Gastroesophageal sphincter (tissue), 4 donors: ENCODE measurements around the gene CAMKMT. TPM values are rescaled to one million over a fixed set of nuclear protein-coding genes. Genes with fewer than 3 reads are reported as not detected.

Experiments
- ATAC-seq: fragments of 150-250 bp; one replicate; pipeline ENCODE4 v1.9.1; 2016; ENCODE audit warnings: mild to moderate bottlenecking, moderate library complexity
- H3K27ac ChIP-seq, 4 donors: fragments of 200-600 bp; sonication (generic) in 3 of 4; 1 replicate in 3 of 4; 2 replicates in 1 of 4; pipeline ENCODE4 v1.5.1; 2016 to 2019
- H3K27me3 ChIP-seq: fragments of 200-600 bp; sonication (generic); one replicate; pipeline ENCODE4 v1.5.1; 2019
- H3K36me3 ChIP-seq, 2 donors: fragments of 200-600 bp; sonication (generic); one replicate each; pipeline ENCODE4 v1.5.1; 2019; ENCODE audit warnings: control low read depth in 1 of 2
- H3K4me1 ChIP-seq, 3 donors: fragments of 200-600 bp; sonication (generic); 1 replicate in 2 of 3; 2 replicates in 1 of 3; pipeline ENCODE4 v1.5.1; 2016 to 2019; ENCODE audit warnings: control low read depth in 2 of 3
- H3K4me3 ChIP-seq, 2 donors: fragments of 200-600 bp; sonication (generic); one replicate each; pipeline ENCODE4 v1.5.1; 2019; ENCODE audit warnings: mild to moderate bottlenecking in 1 of 2, moderate library complexity in 1 of 2
- H3K9me3 ChIP-seq, 3 donors: fragments of 200-600 bp; sonication (generic); one replicate each; pipeline ENCODE4 v1.5.1; 2017 to 2019; ENCODE audit warnings: control low read depth in 2 of 3
- EP300 ChIP-seq: sonication (generic); formaldehyde crosslinking; IDR thresholded peaks from one replicate; pipeline ENCODE4 v1.6.1; 2017; ENCODE audit warnings: antibody characterized with exemption, mild to moderate bottlenecking
- POLR2A ChIP-seq, 2 donors: fragments of 450-650 bp; IDR thresholded peaks; one replicate each; pipeline ENCODE4 v1.6.1; 2017; ENCODE audit warnings: antibody characterized with exemption in 2 of 2, mild to moderate bottlenecking in 2 of 2, moderate library complexity in 1 of 2
- POLR2AphosphoS5 ChIP-seq: sonication (generic); formaldehyde crosslinking; IDR thresholded peaks from one replicate; pipeline ENCODE4 v1.6.1; 2017; ENCODE audit warnings: antibody characterized with exemption
- WGBS, 2 donors: methylation state at CpG; one replicate each; pipeline ENCODE4 v1.1.5; 2018; ENCODE audit warnings: low coverage in 1 of 2; 5-methylcytosine and 5-hydroxymethylcytosine counted together
- total RNA-seq, 4 donors: library from RNA; depleted of rRNA; stranded (reverse); fragments of >200 nt; gene quantifications; one replicate each; pipeline ENCODE4 v1.1.0, GENCODE V29; 2016
- TF ChIP-seq, protein P1 (sequence below), 4 experiments: fragments of 200-600 bp in 2 of 4; fragments of 450-650 bp in 2 of 4; sonication (generic) in 1 of 4; IDR thresholded peaks; one replicate each; pipeline ENCODE4 v1.5.1; 2017 to 2019; ENCODE audit warnings: antibody characterized with exemption in 4 of 4, mild to moderate bottlenecking in 2 of 4, moderate library complexity in 2 of 4

The CAMKMT gene
- total RNA-seq, 4 donors from 2014 or later: 4.2 to 19.5 (median 11.0) TPM

DNA sequence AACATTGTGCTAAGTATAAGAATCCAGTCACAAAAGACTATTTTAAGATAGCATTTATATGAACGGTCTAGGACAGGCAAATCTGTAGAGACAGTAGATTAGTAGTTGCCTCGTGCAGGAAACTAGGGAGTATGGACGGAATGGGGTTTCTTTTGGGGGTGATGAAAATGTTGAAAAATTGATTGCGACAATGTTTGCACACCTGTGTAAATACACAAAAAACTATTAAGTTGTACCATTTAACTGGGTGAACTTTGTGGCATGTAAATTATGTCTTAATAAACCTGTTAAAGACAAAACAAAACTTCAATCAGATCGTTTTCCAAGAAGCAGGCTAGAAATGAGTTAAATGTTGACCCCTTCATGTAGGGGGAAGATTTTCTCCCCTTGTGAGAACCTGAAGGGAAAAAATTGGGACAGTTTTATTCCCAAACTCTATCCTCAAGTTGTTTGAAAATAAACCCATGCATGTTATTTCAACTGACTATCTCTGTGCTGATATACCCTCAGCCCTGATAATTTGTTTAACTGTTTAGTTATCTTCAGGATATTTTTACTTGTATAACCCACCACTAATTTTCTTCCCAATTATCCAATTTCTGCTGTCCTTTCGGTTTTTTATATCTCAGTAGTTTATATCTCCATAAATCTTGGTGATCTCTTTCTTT lies 87.2 kb downstream of the CAMKMT start:
- Histone ChIP-seq H3K9me3 (peaks cover 0 to 6% (median 0%) of the 10 kb centered on the region in 3 donors), H3K4me3 (no peak overlapping the region), H3K27me3 (no peaks in the 10 kb centered on the region), H3K27ac (no peak overlapping the region), H3K4me1 (no peaks in the 10 kb centered on the region), H3K36me3 (peaks cover 0 to 10% of the 10 kb centered on the region in 2 donors)
- TF ChIP-seq EP300 (no peak), POLR2AphosphoS5 (no peak), POLR2A (IDR thresholded peaks at IDR 0.05) (no peak)
- TF ChIP-seq, protein P1, sequence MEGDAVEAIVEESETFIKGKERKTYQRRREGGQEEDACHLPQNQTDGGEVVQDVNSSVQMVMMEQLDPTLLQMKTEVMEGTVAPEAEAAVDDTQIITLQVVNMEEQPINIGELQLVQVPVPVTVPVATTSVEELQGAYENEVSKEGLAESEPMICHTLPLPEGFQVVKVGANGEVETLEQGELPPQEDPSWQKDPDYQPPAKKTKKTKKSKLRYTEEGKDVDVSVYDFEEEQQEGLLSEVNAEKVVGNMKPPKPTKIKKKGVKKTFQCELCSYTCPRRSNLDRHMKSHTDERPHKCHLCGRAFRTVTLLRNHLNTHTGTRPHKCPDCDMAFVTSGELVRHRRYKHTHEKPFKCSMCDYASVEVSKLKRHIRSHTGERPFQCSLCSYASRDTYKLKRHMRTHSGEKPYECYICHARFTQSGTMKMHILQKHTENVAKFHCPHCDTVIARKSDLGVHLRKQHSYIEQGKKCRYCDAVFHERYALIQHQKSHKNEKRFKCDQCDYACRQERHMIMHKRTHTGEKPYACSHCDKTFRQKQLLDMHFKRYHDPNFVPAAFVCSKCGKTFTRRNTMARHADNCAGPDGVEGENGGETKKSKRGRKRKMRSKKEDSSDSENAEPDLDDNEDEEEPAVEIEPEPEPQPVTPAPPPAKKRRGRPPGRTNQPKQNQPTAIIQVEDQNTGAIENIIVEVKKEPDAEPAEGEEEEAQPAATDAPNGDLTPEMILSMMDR (IDR thresholded peaks at IDR 0.05): no peak
- WGBS, 2 donors: 70 to 78% methylated on average over 6 of the region's 6 CpGs
- no peak for ATAC-seq

DNA sequence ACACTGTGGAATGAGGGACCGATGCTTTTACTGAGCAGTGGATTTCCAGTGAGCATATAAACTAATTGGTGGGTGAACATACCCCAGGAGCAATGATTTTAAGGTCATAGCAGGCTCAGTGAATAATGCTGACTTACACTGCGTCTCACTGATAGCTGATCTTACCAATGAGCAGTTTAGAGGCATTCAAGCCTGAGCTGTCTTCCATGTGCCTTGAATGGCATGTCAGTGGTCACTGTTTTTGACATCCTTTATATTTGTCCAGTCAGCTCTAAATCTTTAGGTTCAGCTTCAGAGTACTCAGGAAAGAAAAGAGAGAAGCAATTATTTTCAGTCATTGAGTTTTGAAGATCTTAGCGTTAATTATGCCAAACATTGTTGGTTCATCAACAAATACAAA lies 88.3 kb downstream of the CAMKMT start:
- H3K4me3 ChIP-seq: no peak overlapping the region
- H3K4me1 ChIP-seq: no peaks in the 10 kb centered on the region
- peaks cover 0 to 2% (median 0%) of the 10 kb centered on the region in 3 donors for H3K9me3 ChIP-seq
- no peaks in the 10 kb centered on the region for H3K27me3 ChIP-seq
- WGBS, 2 donors: 70 to 97% methylated on average over 2 to 3 of the region's 3 CpGs
- no peak for ATAC-seq
- TF ChIP-seq POLR2AphosphoS5 (no peak), POLR2A (IDR thresholded peaks at IDR 0.05) (no peak), EP300 (no peak)
- TF ChIP-seq, protein P1 (IDR thresholded peaks at IDR 0.05): no peak
- no peak overlapping the region for H3K27ac ChIP-seq
- peaks cover 0 to 2% of the 10 kb centered on the region in 2 donors for H3K36me3 ChIP-seq

DNA sequence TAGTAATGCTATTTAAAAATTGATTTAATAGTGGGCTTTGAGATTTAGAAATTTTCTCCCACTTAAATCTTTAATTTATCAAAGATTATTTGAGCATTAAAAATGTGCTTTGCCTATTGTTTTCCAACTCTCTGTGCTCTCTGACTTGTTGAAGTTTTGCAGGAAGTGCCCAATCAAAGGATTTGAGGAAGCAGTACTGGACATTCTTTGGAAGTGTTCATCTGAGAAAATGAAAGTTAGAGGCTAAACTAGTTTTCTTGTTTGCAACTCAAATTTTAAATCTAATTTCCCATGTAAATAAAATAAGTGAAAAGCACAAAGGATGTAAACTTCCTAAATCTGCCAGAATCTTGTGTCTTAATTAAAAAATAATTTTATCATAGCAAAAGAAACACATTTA lies 89.1 kb downstream of the CAMKMT start:
- Histone ChIP-seq H3K9me3 (no peaks in the 10 kb centered on the region), H3K27me3 (no peaks in the 10 kb centered on the region), H3K36me3 (no peaks in the 10 kb centered on the region), H3K4me1 (no peaks in the 10 kb centered on the region), H3K27ac (no peak overlapping the region), H3K4me3 (no peak overlapping the region)
- ATAC-seq: no peak
- TF ChIP-seq, protein P1 (IDR thresholded peaks at IDR 0.05): no peak
- TF ChIP-seq EP300 (no peak), POLR2AphosphoS5 (no peak), POLR2A (IDR thresholded peaks at IDR 0.05) (no peak)

DNA sequence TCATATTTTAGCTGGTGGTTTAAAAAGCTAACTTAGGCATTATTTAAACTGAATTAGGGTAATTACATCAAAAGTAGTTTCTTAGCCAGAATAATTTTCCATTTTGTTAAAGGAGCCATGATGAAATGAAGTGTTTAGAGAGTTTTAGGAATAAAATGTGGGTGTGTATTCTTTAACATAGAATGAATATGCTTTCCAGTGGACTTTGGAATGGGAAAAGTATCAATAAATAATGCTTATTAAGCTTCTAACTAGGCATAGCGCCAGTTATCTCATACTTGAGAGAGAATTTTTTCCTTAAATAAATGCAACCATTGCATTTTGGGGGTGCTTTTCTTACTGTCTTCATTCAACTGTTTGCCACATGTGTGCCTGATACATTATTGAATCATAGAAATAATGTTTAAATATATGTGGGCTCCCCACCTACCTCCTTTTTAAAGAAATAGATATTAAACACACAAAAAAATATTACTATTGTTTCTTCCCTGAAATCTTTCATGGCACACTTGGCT lies 90.4 kb downstream of the CAMKMT start:
- ATAC-seq: no peak
- Histone ChIP-seq H3K4me1 (no peaks in the 10 kb centered on the region), H3K27me3 (no peaks in the 10 kb centered on the region), H3K27ac (no peak overlapping the region), H3K4me3 (no peak overlapping the region), H3K9me3 (no peaks in the 10 kb centered on the region), H3K36me3 (no peaks in the 10 kb centered on the region)
- TF ChIP-seq POLR2AphosphoS5 (no peak), POLR2A (IDR thresholded peaks at IDR 0.05) (no peak), EP300 (no peak)
- TF ChIP-seq, protein P1 (IDR thresholded peaks at IDR 0.05): no peak
- 91 to 96% methylated on average over 1 of the region's 1 CpG for WGBS, 2 donors

DNA sequence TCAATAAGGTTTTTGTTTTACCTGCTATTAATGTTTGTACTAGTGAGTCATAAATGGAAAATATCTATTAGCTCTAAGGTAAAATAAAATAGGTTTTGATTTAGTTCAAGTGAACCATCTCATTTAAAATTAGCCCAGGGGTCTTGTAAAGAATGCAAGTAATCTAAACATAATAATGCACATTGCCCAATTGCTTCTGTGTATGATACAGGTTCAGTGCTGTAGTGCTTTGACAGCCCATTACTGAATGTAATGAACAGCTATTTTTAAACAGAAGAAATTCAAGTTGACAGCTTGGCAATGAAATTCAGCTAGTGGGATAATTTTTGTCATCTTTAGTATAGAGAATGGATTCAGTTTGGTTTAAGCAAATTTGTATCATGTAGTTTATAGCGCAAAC lies 91.5 kb downstream of the CAMKMT start:
- TF ChIP-seq POLR2AphosphoS5 (no peak), POLR2A (IDR thresholded peaks at IDR 0.05) (no peak), EP300 (no peak)
- TF ChIP-seq, protein P1 (IDR thresholded peaks at IDR 0.05): no peak

More for the DNA sequence above, 91.5 kb downstream of the CAMKMT start:
- H3K27me3 ChIP-seq: no peaks in the 10 kb centered on the region
- ATAC-seq: no peak
- no peaks in the 10 kb centered on the region for H3K4me1 ChIP-seq
- no peaks in the 10 kb centered on the region for H3K36me3 ChIP-seq
- H3K27ac ChIP-seq: no peak overlapping the region
- no peaks in the 10 kb centered on the region for H3K9me3 ChIP-seq
- no peak overlapping the region for H3K4me3 ChIP-seq
- 86 to 100% methylated on average over 1 of the region's 1 CpG for WGBS, 2 donors
